Mesendoderm (in vitro differentiated cells): ENCODE results near the gene SLC38A8.

Experiments
- DNase-seq: peaks from one replicate; pipeline ENCODE4 v3.0.0; 2013
- H2AK5ac ChIP-seq: 2 replicates; pipeline ENCODE4 v1.6.1; 2013; ENCODE audit warnings: low read length, inconsistent platforms
- H2BK120ac ChIP-seq: 2 replicates; pipeline ENCODE4 v1.6.1; 2013; ENCODE audit warnings: low read depth, mild to moderate bottlenecking, low read length, moderate library complexity, mixed read lengths
- H2BK15ac ChIP-seq: replicated peaks from 2 replicates; pipeline ENCODE4 v1.6.1; 2013; ENCODE audit warnings: low read depth, mild to moderate bottlenecking, moderate library complexity
- H2BK5ac ChIP-seq: 2 replicates; pipeline ENCODE4 v1.6.1; 2013; ENCODE audit warnings: low read length, inconsistent platforms
- H3K18ac ChIP-seq: 2 replicates; pipeline ENCODE4 v1.6.1; 2013; ENCODE audit warnings: mild to moderate bottlenecking, low read length, mixed read lengths
- H3K23ac ChIP-seq: one replicate; pipeline ENCODE4 v1.6.1; 2013; ENCODE audit warnings: low read length
- H3K27ac ChIP-seq: 2 replicates; pipeline ENCODE4 v1.5.1; 2013; ENCODE audit warnings: low read depth, mild to moderate bottlenecking, inconsistent platforms, low read length, moderate library complexity
- H3K27me3 ChIP-seq: 2 replicates; pipeline ENCODE4 v1.6.1; 2013; ENCODE audit warnings: low read length, control low read depth, mild to moderate bottlenecking, inconsistent platforms; ENCODE audit not compliant: insufficient read depth, poor library complexity
- H3K36me3 ChIP-seq: 2 replicates; pipeline ENCODE4 v1.6.1; 2013; ENCODE audit warnings: low read length, inconsistent platforms; ENCODE audit not compliant: control insufficient read depth, insufficient read depth
- H3K4ac ChIP-seq: one replicate; pipeline ENCODE4 v1.6.1; 2013; ENCODE audit warnings: low read depth, mild to moderate bottlenecking, low read length, moderate library complexity
- H3K4me1 ChIP-seq: 2 replicates; pipeline ENCODE4 v1.6.1; 2013; ENCODE audit warnings: low read depth, low read length, inconsistent platforms; ENCODE audit not compliant: control insufficient read depth
- H3K4me2 ChIP-seq: 2 replicates; pipeline ENCODE4 v1.6.1; 2013; ENCODE audit warnings: low read length
- H3K4me3 ChIP-seq: 2 replicates; pipeline ENCODE4 v1.5.1; 2013; ENCODE audit warnings: mild to moderate bottlenecking, low read length
- H3K56ac ChIP-seq: one replicate; pipeline ENCODE4 v1.6.1; 2013; ENCODE audit warnings: low read length
- H3K79me1 ChIP-seq: 2 replicates; pipeline ENCODE4 v1.6.1; 2013; ENCODE audit warnings: low read length, inconsistent platforms
- H3K79me2 ChIP-seq: 2 replicates; pipeline ENCODE4 v1.6.1; 2013; ENCODE audit warnings: mild to moderate bottlenecking, low read length; ENCODE audit not compliant: control insufficient read depth, insufficient read depth
- H3K9ac ChIP-seq: 2 replicates; pipeline ENCODE4 v1.6.1; 2013; ENCODE audit warnings: low read length, inconsistent platforms
- H4K5ac ChIP-seq: one replicate; pipeline ENCODE4 v1.6.1; 2013; ENCODE audit warnings: low read length
- H4K8ac ChIP-seq: one replicate; pipeline ENCODE4 v1.6.1; 2013; ENCODE audit warnings: low read depth, mild to moderate bottlenecking, control low read depth, low read length, moderate library complexity
- WGBS: extraction: QIAGEN DNeasy Blood & Tissue Kit; methylation state at CpG from one replicate; pipeline ENCODE4 v1.1.7; 2013; ENCODE audit warnings: low lambda C conversion rate, missing lambda C conversion rate; ENCODE audit not compliant: insufficient coverage; ENCODE audit errors: extremely low coverage; 5-methylcytosine and 5-hydroxymethylcytosine counted together

The SLC38A8 gene

DNA sequence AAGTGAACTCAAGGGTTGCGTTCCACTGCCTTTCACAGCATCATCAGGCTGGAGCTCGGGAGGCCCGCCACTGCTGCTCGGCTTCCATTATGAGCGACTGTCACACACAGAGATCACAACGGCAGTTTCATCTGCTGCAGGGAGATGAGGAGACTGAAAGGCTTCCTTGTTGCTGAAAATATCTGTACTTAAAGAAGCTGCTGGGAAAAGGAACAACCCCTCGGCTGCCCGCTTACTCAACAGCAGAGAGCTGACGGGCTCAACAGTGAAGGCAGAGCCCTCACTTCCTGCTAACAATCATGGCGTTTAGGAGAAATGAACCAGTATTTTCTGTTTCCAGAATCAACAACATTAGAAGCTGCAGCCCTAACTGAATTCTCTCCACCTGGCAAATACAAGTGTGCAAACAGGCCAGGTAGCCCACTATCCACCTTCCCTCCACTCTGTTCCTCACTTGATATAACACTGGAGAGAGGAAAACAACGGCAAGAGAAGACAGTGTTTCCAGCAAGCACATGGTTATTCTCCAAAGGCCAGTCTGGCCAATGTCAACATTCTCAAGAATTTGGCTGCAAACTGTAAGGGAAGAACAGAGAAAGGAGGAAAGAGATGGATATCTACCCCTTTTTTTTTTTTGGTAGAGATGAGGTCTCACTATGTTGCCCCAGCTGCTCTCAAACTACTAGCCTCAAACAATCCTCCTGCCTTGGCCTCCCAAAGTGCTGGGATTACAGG lies 40.4 kb upstream of the SLC38A8 start:
- no peak overlapping the region for H3K23ac ChIP-seq
- peaks cover 10% of the 10 kb centered on the region for H3K36me3 ChIP-seq
- no peak overlapping the region for H2BK5ac ChIP-seq
- peaks cover 3% of the 10 kb centered on the region for H3K79me1 ChIP-seq
- no peaks in the 10 kb centered on the region for H3K27me3 ChIP-seq
- no peak overlapping the region for H3K27ac ChIP-seq
- WGBS = no CpG with 5 or more reads among the region's 11 CpGs
- H3K4me1 ChIP-seq = no peaks in the 10 kb centered on the region
- H3K18ac ChIP-seq = no peak overlapping the region
- H3K4ac ChIP-seq = no peak overlapping the region
- H2BK120ac ChIP-seq = no peak overlapping the region
- H3K4me3 ChIP-seq = no peak overlapping the region
- no peak overlapping the region for H4K5ac ChIP-seq
- no peak overlapping the region for H4K8ac ChIP-seq
- H2BK15ac ChIP-seq = no peak overlapping the region
- H3K56ac ChIP-seq = no peak overlapping the region
- no peak overlapping the region for H3K4me2 ChIP-seq
- no peak for DNase-seq
- no peak overlapping the region for H2AK5ac ChIP-seq
- no peaks in the 10 kb centered on the region for H3K79me2 ChIP-seq
- H3K9ac ChIP-seq = no peak overlapping the region

DNA sequence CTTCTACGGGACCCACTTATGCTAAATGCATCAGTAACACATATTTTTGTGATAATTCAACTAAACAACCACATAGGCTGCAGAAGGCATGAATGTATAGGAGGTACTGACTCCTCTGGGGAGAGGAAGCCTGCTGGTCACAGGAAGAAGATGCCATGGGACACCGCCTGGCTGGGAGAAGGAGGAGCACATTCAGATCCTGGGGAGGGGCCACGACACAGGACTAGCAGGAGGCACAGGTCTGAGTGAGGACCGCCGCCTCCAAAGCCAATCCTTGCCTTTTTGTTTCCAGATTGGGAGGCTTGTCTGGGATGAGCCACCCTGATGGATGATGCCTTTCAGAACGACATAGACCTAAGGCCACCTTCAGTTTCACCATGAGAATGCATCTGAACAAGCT lies 39.5 kb upstream of the SLC38A8 start:
- no peak overlapping the region for H3K18ac ChIP-seq
- no peak overlapping the region for H3K56ac ChIP-seq
- no peak overlapping the region for H3K4me2 ChIP-seq
- DNase-seq = peak; percentile 48
- H2BK15ac ChIP-seq = no peak overlapping the region
- no peaks in the 10 kb centered on the region for H3K4me1 ChIP-seq
- H3K27me3 ChIP-seq = no peaks in the 10 kb centered on the region
- H4K8ac ChIP-seq = no peak overlapping the region
- H4K5ac ChIP-seq = no peak overlapping the region
- H3K79me1 ChIP-seq = peaks cover 3% of the 10 kb centered on the region
- WGBS = no CpG with 5 or more reads among the region's 6 CpGs
- H2AK5ac ChIP-seq = no peak overlapping the region
- H3K9ac ChIP-seq = no peak overlapping the region
- H3K27ac ChIP-seq = no peak overlapping the region
- H3K79me2 ChIP-seq = no peaks in the 10 kb centered on the region
- no peak overlapping the region for H2BK5ac ChIP-seq
- H3K23ac ChIP-seq = no peak overlapping the region
- H2BK120ac ChIP-seq = no peak overlapping the region
- no peak overlapping the region for H3K4ac ChIP-seq
- no peak overlapping the region for H3K4me3 ChIP-seq
- H3K36me3 ChIP-seq = peaks cover 5% of the 10 kb centered on the region

DNA sequence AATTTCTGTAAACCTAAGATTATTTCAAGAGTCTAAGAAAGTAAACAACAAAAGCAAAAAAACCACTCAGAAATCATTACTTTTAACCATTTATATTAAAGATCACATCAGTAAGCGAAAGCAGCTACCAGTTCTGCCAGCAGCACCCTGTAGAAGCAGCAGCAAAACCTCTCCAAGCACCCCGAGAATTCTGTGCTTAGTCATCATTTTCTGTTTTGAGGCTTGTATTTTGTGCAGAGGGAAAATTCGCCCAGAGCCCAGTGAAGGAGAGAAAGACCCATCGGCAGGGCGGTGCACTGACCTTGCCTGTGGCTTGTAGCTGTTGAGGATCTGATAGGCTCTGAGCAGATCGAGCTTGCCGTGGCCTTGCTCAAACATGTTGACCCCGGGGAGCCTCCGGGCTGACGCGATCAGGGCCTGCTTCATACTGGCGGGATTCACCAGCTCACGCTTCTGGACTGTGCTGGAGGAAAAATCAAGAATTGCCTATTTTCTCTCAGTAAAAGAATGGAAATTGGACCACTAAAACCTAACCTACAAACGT lies 38.9 kb upstream of the SLC38A8 start:
- H4K5ac ChIP-seq = no peak overlapping the region
- no peak overlapping the region for H2BK5ac ChIP-seq
- no peak overlapping the region for H3K4me3 ChIP-seq
- H3K56ac ChIP-seq = no peak overlapping the region
- H3K79me1 ChIP-seq = peaks cover 3% of the 10 kb centered on the region
- no peak overlapping the region for H3K23ac ChIP-seq
- no peak overlapping the region for H2BK120ac ChIP-seq
- no peak overlapping the region for H3K4me2 ChIP-seq
- no peak overlapping the region for H3K27ac ChIP-seq
- DNase-seq = no peak
- H3K36me3 ChIP-seq = peaks cover 5% of the 10 kb centered on the region
- no peaks in the 10 kb centered on the region for H3K79me2 ChIP-seq
- no peak overlapping the region for H3K9ac ChIP-seq
- H2BK15ac ChIP-seq = no peak overlapping the region
- H3K4ac ChIP-seq = no peak overlapping the region
- WGBS = no CpG with 5 or more reads among the region's 14 CpGs
- H4K8ac ChIP-seq = no peak overlapping the region
- no peaks in the 10 kb centered on the region for H3K4me1 ChIP-seq
- H2AK5ac ChIP-seq = no peak overlapping the region
- H3K18ac ChIP-seq = no peak overlapping the region
- H3K27me3 ChIP-seq = no peaks in the 10 kb centered on the region

DNA sequence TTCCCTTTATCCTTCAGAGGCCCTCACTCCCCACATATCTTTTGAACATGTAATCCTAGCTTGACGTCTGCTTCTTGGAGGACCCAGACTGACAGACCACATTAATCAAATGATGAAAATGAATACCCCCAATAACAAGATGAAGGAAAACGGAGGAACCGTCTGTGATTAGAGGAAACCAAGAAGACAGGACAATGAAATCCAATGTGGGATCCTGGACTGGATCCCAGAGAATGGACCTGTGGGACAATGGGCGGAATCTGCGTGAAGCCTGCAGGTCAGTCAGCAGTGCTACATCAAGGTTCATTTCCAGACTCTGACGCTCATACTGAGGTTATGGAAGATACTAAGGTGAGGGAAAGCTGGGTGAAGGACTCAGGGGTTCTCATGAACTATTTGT lies 38.2 kb upstream of the SLC38A8 start:
- no peak overlapping the region for H4K8ac ChIP-seq
- H3K18ac ChIP-seq = no peak overlapping the region
- no peak overlapping the region for H2BK15ac ChIP-seq
- no peak overlapping the region for H3K4me2 ChIP-seq
- no peak overlapping the region for H2BK120ac ChIP-seq
- no peak overlapping the region for H3K4ac ChIP-seq
- H3K27ac ChIP-seq = no peak overlapping the region
- H3K79me1 ChIP-seq = peaks cover 3% of the 10 kb centered on the region
- no peak overlapping the region for H4K5ac ChIP-seq
- H3K56ac ChIP-seq = no peak overlapping the region
- H2BK5ac ChIP-seq = no peak overlapping the region
- H2AK5ac ChIP-seq = no peak overlapping the region
- H3K9ac ChIP-seq = no peak overlapping the region
- WGBS = no CpG with 5 or more reads among the region's 6 CpGs
- peaks cover 5% of the 10 kb centered on the region for H3K36me3 ChIP-seq
- no peaks in the 10 kb centered on the region for H3K4me1 ChIP-seq
- no peak overlapping the region for H3K23ac ChIP-seq
- H3K4me3 ChIP-seq = no peak overlapping the region
- no peaks in the 10 kb centered on the region for H3K27me3 ChIP-seq
- no peaks in the 10 kb centered on the region for H3K79me2 ChIP-seq
- DNase-seq = no peak

DNA sequence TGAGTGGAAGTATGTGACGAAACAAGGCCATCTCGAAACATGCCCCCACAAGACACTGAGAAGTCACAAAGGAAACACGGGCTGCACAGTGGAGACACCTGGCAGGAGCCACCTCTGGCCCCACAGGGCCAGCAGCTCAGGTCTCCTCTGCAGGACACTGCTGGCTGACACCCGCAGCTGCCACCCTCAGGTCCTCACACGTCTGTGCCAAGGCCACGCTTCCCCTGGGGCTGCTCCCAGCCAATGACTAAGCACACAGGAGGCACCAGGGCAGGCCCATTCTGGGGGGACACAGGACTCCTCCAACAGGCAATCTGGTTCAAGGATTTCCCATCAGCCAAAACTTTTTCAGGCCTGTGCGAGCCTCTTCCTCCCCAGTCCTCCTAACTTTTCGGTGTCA lies 37.8 kb upstream of the SLC38A8 start:
- Histone ChIP-seq H2AK5ac (no peak overlapping the region), H3K18ac (no peak overlapping the region), H3K79me2 (no peaks in the 10 kb centered on the region), H2BK5ac (no peak overlapping the region), H3K79me1 (peaks cover 3% of the 10 kb centered on the region), H3K27ac (no peak overlapping the region), H3K56ac (no peak overlapping the region), H3K9ac (no peak overlapping the region), H3K27me3 (no peaks in the 10 kb centered on the region), H3K4me2 (no peak overlapping the region), H2BK120ac (no peak overlapping the region), H3K4me3 (no peak overlapping the region), H3K4ac (no peak overlapping the region), H3K23ac (no peak overlapping the region), H3K4me1 (no peaks in the 10 kb centered on the region), H2BK15ac (no peak overlapping the region), H3K36me3 (peaks cover 5% of the 10 kb centered on the region), H4K8ac (no peak overlapping the region), H4K5ac (no peak overlapping the region)
- no peak for DNase-seq
- no CpG with 5 or more reads among the region's 8 CpGs for WGBS

DNA sequence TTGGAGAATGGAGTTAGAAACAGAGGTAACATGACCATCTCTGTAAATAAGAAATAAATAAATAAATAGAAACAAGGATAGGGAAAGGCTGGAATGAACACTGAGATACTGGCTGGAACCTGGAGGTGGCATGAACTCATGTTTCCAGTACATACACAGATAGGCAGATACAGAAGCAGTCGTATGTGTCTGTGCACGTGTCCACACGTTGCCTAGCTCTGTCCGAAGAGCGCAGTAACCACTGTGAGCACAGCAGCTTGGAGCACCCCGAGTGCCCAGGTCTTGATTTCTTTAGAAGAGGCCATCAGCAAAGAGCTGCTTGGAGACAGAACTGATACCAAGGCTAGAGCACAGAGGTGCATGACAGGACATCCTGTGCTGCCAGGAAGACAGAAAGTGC lies 37.1 kb upstream of the SLC38A8 start:
- Histone ChIP-seq H4K5ac (no peak overlapping the region), H3K27me3 (no peaks in the 10 kb centered on the region), H3K23ac (no peak overlapping the region), H3K27ac (no peak overlapping the region), H3K4ac (no peak overlapping the region), H2BK15ac (no peak overlapping the region), H3K36me3 (peaks cover 5% of the 10 kb centered on the region), H2BK120ac (no peak overlapping the region), H4K8ac (no peak overlapping the region), H3K4me3 (no peak overlapping the region), H2BK5ac (no peak overlapping the region), H2AK5ac (no peak overlapping the region), H3K79me2 (no peaks in the 10 kb centered on the region), H3K18ac (no peak overlapping the region), H3K9ac (no peak overlapping the region), H3K79me1 (peaks cover 3% of the 10 kb centered on the region), H3K56ac (no peak overlapping the region), H3K4me1 (no peaks in the 10 kb centered on the region), H3K4me2 (no peak overlapping the region)
- no CpG with 5 or more reads among the region's 6 CpGs for WGBS
- no peak for DNase-seq
